HG03342 (cell line): ENCODE results near the gene PHF21B.

Experiments used
- ATAC-seq: cut with Tn5 transposase; IDR thresholded peaks from one replicate; pipeline ENCODE4 v1.9.1; 2021; ENCODE audit warnings: mild to moderate bottlenecking, moderate library complexity; ENCODE audit not compliant: unreplicated experiment

Gene PHF21B

GRCh38 chr22:44847892-44848291 lies 161.9 kb downstream of the PHF21B start:
- ATAC-seq: no peak

GRCh38 chr22:44847380-44847779 lies 162.4 kb downstream of the PHF21B start:
- no peak for ATAC-seq

- no peak for ATAC-seq
These were observed 163.0 kb downstream of the PHF21B start for GRCh38 chr22:44846726-44847275.

GRCh38 chr22:44845796-44846720 lies 163.7 kb downstream of the PHF21B start:
- no peak for ATAC-seq

- no peak for ATAC-seq
These were observed 164.6 kb downstream of the PHF21B start for GRCh38 chr22:44845191-44845590.

GRCh38 chr22:44842417-44842816 lies 167.4 kb downstream of the PHF21B start:
- ATAC-seq: no peak

- no peak for ATAC-seq
These were observed 169.0 kb downstream of the PHF21B start for GRCh38 chr22:44840611-44841322.

GRCh38 chr22:44839721-44840120 lies 170.1 kb downstream of the PHF21B start:
- ATAC-seq: no peak

GRCh38 chr22:44839061-44839460 lies 170.7 kb downstream of the PHF21B start:
- no peak for ATAC-seq

- no peak for ATAC-seq
These were observed 171.3 kb downstream of the PHF21B start for GRCh38 chr22:44838316-44839016.

GRCh38 chr22:44837481-44837880 lies 172.3 kb downstream of the PHF21B start:
- ATAC-seq: no peak

- ATAC-seq: no peak
These were observed 175.7 kb downstream of the PHF21B start for GRCh38 chr22:44834065-44834464.

- no peak for ATAC-seq
These were observed 177.9 kb downstream of the PHF21B start for GRCh38 chr22:44831885-44832284.
